OCI-M1 (cell line): ENCODE measurements around the gene KRT82.
"Not testable (repeated sequence)": the region's sequence is repeated elsewhere in the genome, so short reads cannot be mapped to it uniquely, and the experiment has no call there.

Source experiments
- DNase-seq: peaks from one replicate; lab custom pipeline; 2025; lab: John Stamatoyannopoulos, UW

Gene KRT82

GRCh38 chr12:52405922-52406385 is at the start of gene KRT82:
TSS of gene KRT82 (minus strand) at chr12:52406335. CDS start at chr12:52406277, 58 bp downstream.
- DNase-seq = no peak

- DNase-seq = no peak
These were observed 49.7 kb upstream of the KRT82 start for GRCh38 chr12:52455821-52456220.

GRCh38 chr12:52454411-52455201 is 48.5 kb upstream of the KRT82 start:
- DNase-seq = no peak

- DNase-seq = no peak
These were observed 46.0 kb upstream of the KRT82 start, which contains the start of gene KRT6B for GRCh38 chr12:52452101-52452500. TSS of gene KRT6B (minus strand) at chr12:52452146. CDS start at chr12:52452078, 68 bp downstream.

- no peak for DNase-seq
These were observed 42.1 kb upstream of the KRT82 start for GRCh38 chr12:52448228-52448627.

- DNase-seq = not testable (repeated sequence)
These were observed 41.1 kb upstream of the KRT82 start for GRCh38 chr12:52447196-52447595.

- peak; percentile 3 for DNase-seq
These were observed 40.4 kb upstream of the KRT82 start for GRCh38 chr12:52446367-52447045.

GRCh38 chr12:52445876-52446275 is 39.7 kb upstream of the KRT82 start:
- no peak for DNase-seq

- no peak for DNase-seq
These were observed 38.8 kb upstream of the KRT82 start for GRCh38 chr12:52444647-52445595.

GRCh38 chr12:52443966-52444365 is 37.8 kb upstream of the KRT82 start:
- no peak for DNase-seq

GRCh38 chr12:52442600-52443061 is 36.5 kb upstream of the KRT82 start:
- no peak for DNase-seq

GRCh38 chr12:52441320-52441911 is 35.3 kb upstream of the KRT82 start:
- DNase-seq = no peak

GRCh38 chr12:52440821-52441319 is 34.7 kb upstream of the KRT82 start:
- DNase-seq = no peak

GRCh38 chr12:52439845-52440244 is 33.7 kb upstream of the KRT82 start:
- DNase-seq = no peak

- no peak for DNase-seq
These were observed 33.3 kb upstream of the KRT82 start for GRCh38 chr12:52439420-52439819.

- no peak for DNase-seq
These were observed 32.5 kb upstream of the KRT82 start for GRCh38 chr12:52438305-52439301.

GRCh38 chr12:52437508-52437907 is 31.4 kb upstream of the KRT82 start:
- no peak for DNase-seq

- DNase-seq = no peak
These were observed 30.8 kb upstream of the KRT82 start for GRCh38 chr12:52436828-52437474.

- DNase-seq = no peak
These were observed 30.1 kb upstream of the KRT82 start for GRCh38 chr12:52436000-52436827.
